ENCODE measurements around the gene PBLD.

GRCh38 chr10:68333440-68334431 lies 1.0 kb upstream of the PBLD start:
- TF ChIP-seq CTCF (IDR thresholded peaks at IDR 0.05; ENCODE audit: low read length), result no peak
- no peak for TF ChIP-seq EZH2phosphoT487 (IDR thresholded peaks at IDR 0.05; ENCODE audit: low read length)
